GM12878 (cell line): Measurements from ENCODE around the gene CCL19.

Experiments used
- SPI1 ChIP-seq: IDR thresholded peaks from 2 replicates; pipeline ENCODE4 v1.6.1; 2011; ENCODE audit warnings: low read depth, mild to moderate bottlenecking, low read length, moderate library complexity, borderline replicate concordance; ENCODE audit not compliant: insufficient read depth
- TF ChIP-seq, protein P1 (sequence below): fragments of 450-650 bp; IDR thresholded peaks from 2 replicates; pipeline ENCODE4 v1.6.1; 2017; ENCODE audit warnings: low read depth, mild to moderate bottlenecking, moderate library complexity

DNA sequence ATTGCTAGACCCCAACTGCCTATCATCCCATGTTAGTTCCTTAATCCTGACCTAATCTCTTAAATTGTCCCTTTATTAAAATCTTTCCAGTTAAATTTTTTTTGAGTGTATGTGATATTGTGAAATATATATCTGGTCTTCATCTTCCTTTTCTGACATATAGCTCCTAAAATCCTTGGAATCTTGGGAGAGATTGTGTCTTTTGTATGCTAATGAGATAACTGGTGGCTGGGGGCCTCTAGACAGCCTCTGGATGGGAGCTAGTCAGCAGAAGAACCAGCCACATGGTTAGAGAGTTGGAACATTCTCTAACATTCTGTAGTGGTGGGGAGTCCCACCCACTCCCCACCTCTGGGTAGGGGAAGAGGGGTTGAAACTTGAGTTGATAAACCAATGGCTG is 3.7 kb upstream of the CCL19 start:
- no peak for TF ChIP-seq SPI1
- TF ChIP-seq, protein P1, sequence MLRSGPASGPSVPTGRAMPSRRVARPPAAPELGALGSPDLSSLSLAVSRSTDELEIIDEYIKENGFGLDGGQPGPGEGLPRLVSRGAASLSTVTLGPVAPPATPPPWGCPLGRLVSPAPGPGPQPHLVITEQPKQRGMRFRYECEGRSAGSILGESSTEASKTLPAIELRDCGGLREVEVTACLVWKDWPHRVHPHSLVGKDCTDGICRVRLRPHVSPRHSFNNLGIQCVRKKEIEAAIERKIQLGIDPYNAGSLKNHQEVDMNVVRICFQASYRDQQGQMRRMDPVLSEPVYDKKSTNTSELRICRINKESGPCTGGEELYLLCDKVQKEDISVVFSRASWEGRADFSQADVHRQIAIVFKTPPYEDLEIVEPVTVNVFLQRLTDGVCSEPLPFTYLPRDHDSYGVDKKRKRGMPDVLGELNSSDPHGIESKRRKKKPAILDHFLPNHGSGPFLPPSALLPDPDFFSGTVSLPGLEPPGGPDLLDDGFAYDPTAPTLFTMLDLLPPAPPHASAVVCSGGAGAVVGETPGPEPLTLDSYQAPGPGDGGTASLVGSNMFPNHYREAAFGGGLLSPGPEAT: no peak
